A673 (cell line): ENCODE results near the gene MRPS22.

ENCODE experiments used
- CTCF ChIP-seq: fragments of 300-800, 200-600 bp; sonication (generic); conservative IDR thresholded peaks from 2 replicates; pipeline ENCODE4 v1.5.1; 2017; ENCODE audit warnings: low read depth, mild to moderate bottlenecking, antibody characterized with exemption, low read length, moderate library complexity, mixed read lengths
- EZH2 ChIP-seq: fragments of 200-600 bp; sonication (generic); IDR thresholded peaks from 2 replicates; pipeline ENCODE4 v1.6.1; 2017; ENCODE audit warnings: borderline replicate concordance, low read depth, mild to moderate bottlenecking, mixed read lengths, antibody characterized with exemption, low read length; ENCODE audit not compliant: poor library complexity, severe bottlenecking

GRCh38 chr3:139354661-139355060 lies 10.8 kb downstream of the MRPS22 start:
- TF ChIP-seq CTCF (no peak), EZH2 (no peak)
